ENCODE measurements around the gene SOX18. TPM values are rescaled to one million over a fixed set of nuclear protein-coding genes. Genes with fewer than 3 reads are reported as not detected.

SOX18 gene
- total and polyA plus RNA-seq, 2 of the 13 experiments (the other 11 are each of a cell fraction or from before 2014, with no cell fraction given), result 1.6 to 1.9 TPM

DNA sequence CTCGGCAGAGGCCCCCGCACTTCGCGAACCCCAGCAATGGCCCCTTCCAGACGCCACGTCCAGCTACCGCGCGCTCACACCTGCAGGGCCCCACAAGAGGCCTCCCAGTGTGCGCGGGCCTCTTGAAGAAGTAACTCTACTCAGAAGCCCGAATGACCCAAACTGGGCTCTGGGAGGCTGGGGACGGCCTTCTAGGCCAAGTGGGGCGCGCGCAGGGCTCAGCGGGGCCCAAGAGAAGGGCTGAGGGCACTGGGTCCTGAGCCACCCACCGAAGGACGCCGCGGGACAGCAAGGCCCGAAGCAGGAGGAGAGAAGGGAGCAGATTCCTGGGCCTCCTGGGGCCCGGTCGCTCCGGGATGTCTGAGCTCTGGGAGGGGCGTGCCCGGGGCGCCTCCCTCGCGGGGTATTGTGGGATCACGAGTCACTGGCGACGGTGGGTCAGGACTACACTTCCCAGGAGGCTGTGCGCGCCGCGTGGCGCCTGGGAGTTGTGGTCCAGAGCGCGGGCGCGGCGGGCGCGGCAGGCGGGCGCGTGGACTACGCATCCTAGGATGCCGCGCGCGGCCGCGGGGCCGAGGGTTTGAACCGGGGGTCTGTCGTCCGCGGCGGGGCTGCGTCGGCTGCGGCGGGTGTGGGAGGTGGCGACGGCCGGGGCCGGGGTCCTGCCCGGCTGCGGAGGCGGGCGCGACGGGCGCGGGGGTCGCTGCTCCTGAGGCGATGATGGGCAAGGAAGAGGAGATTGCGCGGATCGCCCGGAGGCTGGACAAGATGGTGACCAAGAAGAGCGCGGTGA is 13.4 kb upstream of the SOX18 start, which contains the start of gene TCEA2 (continued):
- TF ChIP-seq, protein P1, sequence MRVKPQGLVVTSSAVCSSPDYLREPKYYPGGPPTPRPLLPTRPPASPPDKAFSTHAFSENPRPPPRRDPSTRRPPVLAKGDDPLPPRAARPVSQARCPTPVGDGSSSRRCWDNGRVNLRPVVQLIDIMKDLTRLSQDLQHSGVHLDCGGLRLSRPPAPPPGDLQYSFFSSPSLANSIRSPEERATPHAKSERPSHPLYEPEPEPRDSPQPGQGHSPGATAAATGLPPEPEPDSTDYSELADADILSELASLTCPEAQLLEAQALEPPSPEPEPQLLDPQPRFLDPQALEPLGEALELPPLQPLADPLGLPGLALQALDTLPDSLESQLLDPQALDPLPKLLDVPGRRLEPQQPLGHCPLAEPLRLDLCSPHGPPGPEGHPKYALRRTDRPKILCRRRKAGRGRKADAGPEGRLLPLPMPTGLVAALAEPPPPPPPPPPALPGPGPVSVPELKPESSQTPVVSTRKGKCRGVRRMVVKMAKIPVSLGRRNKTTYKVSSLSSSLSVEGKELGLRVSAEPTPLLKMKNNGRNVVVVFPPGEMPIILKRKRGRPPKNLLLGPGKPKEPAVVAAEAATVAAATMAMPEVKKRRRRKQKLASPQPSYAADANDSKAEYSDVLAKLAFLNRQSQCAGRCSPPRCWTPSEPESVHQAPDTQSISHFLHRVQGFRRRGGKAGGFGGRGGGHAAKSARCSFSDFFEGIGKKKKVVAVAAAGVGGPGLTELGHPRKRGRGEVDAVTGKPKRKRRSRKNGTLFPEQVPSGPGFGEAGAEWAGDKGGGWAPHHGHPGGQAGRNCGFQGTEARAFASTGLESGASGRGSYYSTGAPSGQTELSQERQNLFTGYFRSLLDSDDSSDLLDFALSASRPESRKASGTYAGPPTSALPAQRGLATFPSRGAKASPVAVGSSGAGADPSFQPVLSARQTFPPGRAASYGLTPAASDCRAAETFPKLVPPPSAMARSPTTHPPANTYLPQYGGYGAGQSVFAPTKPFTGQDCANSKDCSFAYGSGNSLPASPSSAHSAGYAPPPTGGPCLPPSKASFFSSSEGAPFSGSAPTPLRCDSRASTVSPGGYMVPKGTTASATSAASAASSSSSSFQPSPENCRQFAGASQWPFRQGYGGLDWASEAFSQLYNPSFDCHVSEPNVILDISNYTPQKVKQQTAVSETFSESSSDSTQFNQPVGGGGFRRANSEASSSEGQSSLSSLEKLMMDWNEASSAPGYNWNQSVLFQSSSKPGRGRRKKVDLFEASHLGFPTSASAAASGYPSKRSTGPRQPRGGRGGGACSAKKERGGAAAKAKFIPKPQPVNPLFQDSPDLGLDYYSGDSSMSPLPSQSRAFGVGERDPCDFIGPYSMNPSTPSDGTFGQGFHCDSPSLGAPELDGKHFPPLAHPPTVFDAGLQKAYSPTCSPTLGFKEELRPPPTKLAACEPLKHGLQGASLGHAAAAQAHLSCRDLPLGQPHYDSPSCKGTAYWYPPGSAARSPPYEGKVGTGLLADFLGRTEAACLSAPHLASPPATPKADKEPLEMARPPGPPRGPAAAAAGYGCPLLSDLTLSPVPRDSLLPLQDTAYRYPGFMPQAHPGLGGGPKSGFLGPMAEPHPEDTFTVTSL (CRISPR knock-in tag; IDR thresholded peaks at IDR 0.05; ENCODE audit: borderline replicate concordance), result no peak
- TF ChIP-seq ZNF331 (CRISPR knock-in tag; IDR thresholded peaks at IDR 0.05) (peak; percentile 87), SMAD9 (CRISPR knock-in tag; IDR thresholded peaks at IDR 0.05) (peak; percentile 80; the same call in 1 of the 2 replicates), ISX (CRISPR knock-in tag; conservative IDR thresholded peaks at IDR 0.05) (peak; percentile 33; the same call in 1 of the 2 replicates), NR3C1 (CRISPR knock-in tag; IDR thresholded peaks at IDR 0.05) (no peak), CBFB (CRISPR knock-in tag; IDR thresholded peaks at IDR 0.05) (peak; percentile 91), HOXA9 (CRISPR knock-in tag; IDR thresholded peaks at IDR 0.05; ENCODE audit: borderline replicate concordance) (0 out of 2 replicates have a peak, but pooled peaks have one; percentile 85), ARHGAP35 (CRISPR knock-in tag; IDR thresholded peaks at IDR 0.05; ENCODE audit: borderline replicate concordance) (peak; percentile 81; the same call in 1 of the 2 replicates), ZFX (CRISPR knock-in tag; IDR thresholded peaks at IDR 0.05; ENCODE audit: low read depth) (peak; percentile 99), NFRKB (IDR thresholded peaks at IDR 0.05) (no peak), TBL1XR1 (IDR thresholded peaks at IDR 0.05; ENCODE audit: borderline replicate concordance, low read length, partially characterized antibody) (peak; percentile 88), ZNF598 (CRISPR knock-in tag; IDR thresholded peaks at IDR 0.05; ENCODE audit: borderline replicate concordance) (peak; percentile 95; the same call in 1 of the 2 replicates)
- TF ChIP-seq, protein P2, sequence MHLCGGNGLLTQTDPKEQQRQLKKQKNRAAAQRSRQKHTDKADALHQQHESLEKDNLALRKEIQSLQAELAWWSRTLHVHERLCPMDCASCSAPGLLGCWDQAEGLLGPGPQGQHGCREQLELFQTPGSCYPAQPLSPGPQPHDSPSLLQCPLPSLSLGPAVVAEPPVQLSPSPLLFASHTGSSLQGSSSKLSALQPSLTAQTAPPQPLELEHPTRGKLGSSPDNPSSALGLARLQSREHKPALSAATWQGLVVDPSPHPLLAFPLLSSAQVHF (CRISPR knock-in tag; IDR thresholded peaks at IDR 0.05), result peak; percentile 88; the same call in 1 of the 2 replicates
- TF ChIP-seq, protein P3, sequence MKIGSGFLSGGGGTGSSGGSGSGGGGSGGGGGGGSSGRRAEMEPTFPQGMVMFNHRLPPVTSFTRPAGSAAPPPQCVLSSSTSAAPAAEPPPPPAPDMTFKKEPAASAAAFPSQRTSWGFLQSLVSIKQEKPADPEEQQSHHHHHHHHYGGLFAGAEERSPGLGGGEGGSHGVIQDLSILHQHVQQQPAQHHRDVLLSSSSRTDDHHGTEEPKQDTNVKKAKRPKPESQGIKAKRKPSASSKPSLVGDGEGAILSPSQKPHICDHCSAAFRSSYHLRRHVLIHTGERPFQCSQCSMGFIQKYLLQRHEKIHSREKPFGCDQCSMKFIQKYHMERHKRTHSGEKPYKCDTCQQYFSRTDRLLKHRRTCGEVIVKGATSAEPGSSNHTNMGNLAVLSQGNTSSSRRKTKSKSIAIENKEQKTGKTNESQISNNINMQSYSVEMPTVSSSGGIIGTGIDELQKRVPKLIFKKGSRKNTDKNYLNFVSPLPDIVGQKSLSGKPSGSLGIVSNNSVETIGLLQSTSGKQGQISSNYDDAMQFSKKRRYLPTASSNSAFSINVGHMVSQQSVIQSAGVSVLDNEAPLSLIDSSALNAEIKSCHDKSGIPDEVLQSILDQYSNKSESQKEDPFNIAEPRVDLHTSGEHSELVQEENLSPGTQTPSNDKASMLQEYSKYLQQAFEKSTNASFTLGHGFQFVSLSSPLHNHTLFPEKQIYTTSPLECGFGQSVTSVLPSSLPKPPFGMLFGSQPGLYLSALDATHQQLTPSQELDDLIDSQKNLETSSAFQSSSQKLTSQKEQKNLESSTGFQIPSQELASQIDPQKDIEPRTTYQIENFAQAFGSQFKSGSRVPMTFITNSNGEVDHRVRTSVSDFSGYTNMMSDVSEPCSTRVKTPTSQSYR (CRISPR knock-in tag; IDR thresholded peaks at IDR 0.05; ENCODE audit: borderline replicate concordance), result peak; percentile 65; the same call in 1 of the 2 replicates
- TF ChIP-seq, protein P4, sequence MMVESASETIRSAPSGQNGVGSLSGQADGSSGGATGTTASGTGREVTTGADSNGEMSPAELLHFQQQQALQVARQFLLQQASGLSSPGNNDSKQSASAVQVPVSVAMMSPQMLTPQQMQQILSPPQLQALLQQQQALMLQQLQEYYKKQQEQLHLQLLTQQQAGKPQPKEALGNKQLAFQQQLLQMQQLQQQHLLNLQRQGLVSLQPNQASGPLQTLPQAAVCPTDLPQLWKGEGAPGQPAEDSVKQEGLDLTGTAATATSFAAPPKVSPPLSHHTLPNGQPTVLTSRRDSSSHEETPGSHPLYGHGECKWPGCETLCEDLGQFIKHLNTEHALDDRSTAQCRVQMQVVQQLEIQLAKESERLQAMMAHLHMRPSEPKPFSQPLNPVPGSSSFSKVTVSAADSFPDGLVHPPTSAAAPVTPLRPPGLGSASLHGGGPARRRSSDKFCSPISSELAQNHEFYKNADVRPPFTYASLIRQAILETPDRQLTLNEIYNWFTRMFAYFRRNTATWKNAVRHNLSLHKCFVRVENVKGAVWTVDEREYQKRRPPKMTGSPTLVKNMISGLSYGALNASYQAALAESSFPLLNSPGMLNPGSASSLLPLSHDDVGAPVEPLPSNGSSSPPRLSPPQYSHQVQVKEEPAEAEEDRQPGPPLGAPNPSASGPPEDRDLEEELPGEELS (CRISPR knock-in tag; IDR thresholded peaks at IDR 0.05), result peak; percentile 53
- TF ChIP-seq, protein P5, sequence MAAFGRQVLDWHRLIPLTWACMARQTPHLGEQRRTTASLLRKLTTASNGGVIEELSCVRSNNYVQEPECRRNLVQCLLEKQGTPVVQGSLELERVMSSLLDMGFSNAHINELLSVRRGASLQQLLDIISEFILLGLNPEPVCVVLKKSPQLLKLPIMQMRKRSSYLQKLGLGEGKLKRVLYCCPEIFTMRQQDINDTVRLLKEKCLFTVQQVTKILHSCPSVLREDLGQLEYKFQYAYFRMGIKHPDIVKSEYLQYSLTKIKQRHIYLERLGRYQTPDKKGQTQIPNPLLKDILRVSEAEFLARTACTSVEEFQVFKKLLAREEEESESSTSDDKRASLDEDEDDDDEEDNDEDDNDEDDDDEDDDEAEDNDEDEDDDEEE (CRISPR knock-in tag; IDR thresholded peaks at IDR 0.05), result peak; percentile 90

All from HepG2 (cell line).